IPS DF 6.9 (cell line): ENCODE data around the gene HYAL3.
"Not testable (repeated sequence)": the region's sequence is repeated elsewhere in the genome, so short reads cannot be mapped to it uniquely, and the experiment has no call there.

Experiments used
- DNase-seq: peaks from one replicate; pipeline ENCODE4 v3.0.0-alpha.2; 2013; ENCODE audit warnings: low read depth, low spot score
- H3K27ac ChIP-seq: one replicate; pipeline ENCODE4 v1.5.1; 2013; ENCODE audit warnings: low read length, control low read depth
- H3K27me3 ChIP-seq: 2 replicates; pipeline ENCODE4 v1.6.1; 2013; ENCODE audit warnings: mild to moderate bottlenecking, low read length; ENCODE audit not compliant: control insufficient read depth, insufficient read depth
- H3K36me3 ChIP-seq: 2 replicates; pipeline ENCODE4 v1.6.1; 2013; ENCODE audit warnings: low read length; ENCODE audit not compliant: control insufficient read depth, insufficient read depth
- H3K4me1 ChIP-seq: 2 replicates; pipeline ENCODE4 v1.6.1; 2013; ENCODE audit warnings: low read length; ENCODE audit not compliant: control insufficient read depth, insufficient read depth
- H3K4me3 ChIP-seq: 2 replicates; pipeline ENCODE4 v1.5.1; 2013; ENCODE audit warnings: mild to moderate bottlenecking, low read length
- H3K9me3 ChIP-seq: 2 replicates; pipeline ENCODE4 v1.6.1; 2013; ENCODE audit warnings: low read length, inconsistent platforms; ENCODE audit not compliant: control insufficient read depth, insufficient read depth
- WGBS: extraction: QIAGEN DNeasy Blood & Tissue Kit; methylation state at CpG from one replicate; pipeline ENCODE4 v1.1.7; 2013; ENCODE audit warnings: mixed read lengths, missing lambda C conversion rate; ENCODE audit not compliant: insufficient read length, insufficient coverage; 5-methylcytosine and 5-hydroxymethylcytosine counted together

HYAL3 gene

GRCh38 chr3:50275141-50275995 is 23.8 kb downstream of the HYAL3 start:
- Histone ChIP-seq H3K27me3 (peaks cover 12% of the 10 kb centered on the region; the same call in 1 of the 2 replicates), H3K4me1 (peaks cover 9% of the 10 kb centered on the region), H3K9me3 (no peaks in the 10 kb centered on the region), H3K27ac (no peak overlapping the region), H3K4me3 (peak overlapping the region; percentile 50; the same call in 1 of the 2 replicates), H3K36me3 (no peaks in the 10 kb centered on the region)
- WGBS = no CpG with 5 or more reads among the region's 65 CpGs
- DNase-seq = no peak

DNA sequence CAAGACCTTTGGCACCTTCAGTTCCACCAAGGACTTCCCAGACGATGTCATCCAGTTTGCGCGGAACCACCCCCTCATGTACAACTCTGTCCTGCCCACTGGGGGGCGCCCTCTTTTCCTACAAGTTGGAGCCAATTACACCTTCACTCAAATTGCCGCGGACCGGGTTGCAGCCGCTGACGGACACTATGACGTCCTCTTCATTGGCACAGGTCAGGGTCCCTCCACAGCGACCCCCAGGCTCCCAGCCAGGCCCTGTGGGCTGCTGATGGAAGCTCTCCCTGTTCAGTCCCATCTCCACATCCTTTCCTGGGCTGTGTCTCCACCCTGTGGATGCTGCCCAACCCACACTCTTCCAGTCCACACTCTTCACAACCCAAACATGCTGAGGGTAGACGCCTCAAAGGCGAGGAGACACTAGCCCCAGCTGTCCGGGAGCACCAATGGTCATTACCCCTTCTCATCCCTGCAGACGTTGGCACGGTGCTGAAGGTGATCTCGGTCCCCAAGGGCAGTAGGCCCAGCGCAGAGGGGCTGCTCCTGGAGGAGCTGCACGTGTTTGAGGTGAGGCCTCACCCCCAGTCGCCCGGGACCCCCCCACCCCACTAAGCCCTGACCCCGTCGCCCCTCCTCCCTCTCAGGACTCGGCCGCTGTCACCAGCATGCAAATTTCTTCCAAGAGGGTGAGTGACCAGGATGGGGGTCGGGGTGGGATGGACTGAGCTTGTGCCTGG is 24.7 kb downstream of the HYAL3 start:
- Histone ChIP-seq H3K4me1 (peaks cover 9% of the 10 kb centered on the region), H3K36me3 (no peaks in the 10 kb centered on the region), H3K27me3 (peaks cover 12% of the 10 kb centered on the region; the same call in 1 of the 2 replicates), H3K4me3 (no peak overlapping the region), H3K9me3 (no peaks in the 10 kb centered on the region), H3K27ac (no peak overlapping the region)
- no peak for DNase-seq
- WGBS = no CpG with 5 or more reads among the region's 26 CpGs

DNA sequence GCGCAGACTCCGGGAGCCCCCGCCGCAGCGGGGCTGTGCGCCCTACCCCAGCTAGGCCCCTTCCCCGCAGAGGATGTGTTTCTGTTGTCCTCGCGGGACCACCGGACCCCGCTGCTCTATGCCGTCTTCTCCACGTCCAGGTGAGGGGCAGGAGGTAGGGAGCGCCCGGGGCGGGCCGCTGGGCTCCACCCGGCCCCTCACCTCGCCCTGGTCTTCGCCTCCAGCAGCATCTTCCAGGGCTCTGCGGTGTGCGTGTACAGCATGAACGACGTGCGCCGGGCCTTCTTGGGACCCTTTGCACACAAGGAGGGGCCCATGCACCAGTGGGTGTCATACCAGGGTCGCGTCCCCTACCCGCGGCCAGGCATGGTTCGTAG is 25.5 kb downstream of the HYAL3 start:
- no peak overlapping the region for H3K4me3 ChIP-seq
- DNase-seq = no peak
- H3K27me3 ChIP-seq = peaks cover 12% of the 10 kb centered on the region; the same call in 1 of the 2 replicates
- H3K36me3 ChIP-seq = no peaks in the 10 kb centered on the region
- H3K4me1 ChIP-seq = peaks cover 16% of the 10 kb centered on the region
- H3K9me3 ChIP-seq = no peaks in the 10 kb centered on the region
- WGBS = no CpG with 5 or more reads among the region's 31 CpGs
- H3K27ac ChIP-seq = no peak overlapping the region

GRCh38 chr3:50272911-50273688 is 26.1 kb downstream of the HYAL3 start:
- DNase-seq = no peak
- H3K36me3 ChIP-seq = no peaks in the 10 kb centered on the region
- H3K4me1 ChIP-seq = peaks cover 21% of the 10 kb centered on the region
- H3K27me3 ChIP-seq = peaks cover 12% of the 10 kb centered on the region; the same call in 1 of the 2 replicates
- H3K9me3 ChIP-seq = no peaks in the 10 kb centered on the region
- peak overlapping the region; percentile 8; the same call in 1 of the 2 replicates for H3K4me3 ChIP-seq
- no peak overlapping the region for H3K27ac ChIP-seq
- no CpG with 5 or more reads among the region's 61 CpGs for WGBS

DNA sequence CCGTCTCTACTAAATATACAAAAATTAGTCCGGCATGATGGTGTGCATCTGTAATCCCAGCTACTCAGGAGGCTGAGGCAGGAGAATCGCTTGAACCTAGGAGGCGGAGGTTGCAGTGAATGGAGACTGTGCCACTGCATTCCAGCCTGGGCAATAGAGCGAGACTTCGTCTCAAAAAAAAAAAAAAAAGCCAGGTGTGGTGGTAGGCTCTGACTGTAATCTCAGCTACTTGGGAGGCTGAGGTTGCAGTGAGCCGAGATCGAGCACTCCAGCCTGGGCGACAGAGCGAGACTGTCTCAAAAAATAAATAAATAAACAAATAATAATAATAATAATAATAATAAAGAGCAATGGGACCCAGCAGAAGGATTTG is 26.7 kb downstream of the HYAL3 start:
- H3K4me3 ChIP-seq, H3K36me3 ChIP-seq, H3K9me3 ChIP-seq, H3K27ac ChIP-seq, DNase-seq: not testable (repeated sequence)
- WGBS = no CpG with 5 or more reads among the region's 10 CpGs
- peaks cover 26% of the 10 kb centered on the region for H3K4me1 ChIP-seq
- H3K27me3 ChIP-seq = peaks cover 12% of the 10 kb centered on the region; the same call in 1 of the 2 replicates

GRCh38 chr3:50271314-50271936 is 27.8 kb downstream of the HYAL3 start:
- Histone ChIP-seq H3K4me1 (peaks cover 26% of the 10 kb centered on the region), H3K9me3 (no peaks in the 10 kb centered on the region), H3K27ac (no peak overlapping the region), H3K4me3 (no peak overlapping the region), H3K36me3 (no peaks in the 10 kb centered on the region), H3K27me3 (peaks cover 12% of the 10 kb centered on the region; the same call in 1 of the 2 replicates)
- DNase-seq = no peak
- WGBS = no CpG with 5 or more reads among the region's 10 CpGs

- DNase-seq = no peak
- Histone ChIP-seq H3K4me3 (no peak overlapping the region), H3K36me3 (no peaks in the 10 kb centered on the region), H3K27me3 (peaks cover 12% of the 10 kb centered on the region; the same call in 1 of the 2 replicates), H3K27ac (no peak overlapping the region), H3K9me3 (no peaks in the 10 kb centered on the region), H3K4me1 (peaks cover 25% of the 10 kb centered on the region)
- no CpG with 5 or more reads among the region's 19 CpGs for WGBS
Measured at GRCh38 chr3:50270422-50271224, 28.6 kb downstream of the HYAL3 start.

- no peak for DNase-seq
- H3K27me3 ChIP-seq = peaks cover 11% of the 10 kb centered on the region; the same call in 1 of the 2 replicates
- no peak overlapping the region for H3K27ac ChIP-seq
- H3K36me3 ChIP-seq = no peaks in the 10 kb centered on the region
- WGBS = no CpG with 5 or more reads among the region's 8 CpGs
- no peaks in the 10 kb centered on the region for H3K9me3 ChIP-seq
- no peak overlapping the region for H3K4me3 ChIP-seq
- H3K4me1 ChIP-seq = peaks cover 25% of the 10 kb centered on the region
Measured at GRCh38 chr3:50269977-50270413, 29.2 kb downstream of the HYAL3 start.

DNA sequence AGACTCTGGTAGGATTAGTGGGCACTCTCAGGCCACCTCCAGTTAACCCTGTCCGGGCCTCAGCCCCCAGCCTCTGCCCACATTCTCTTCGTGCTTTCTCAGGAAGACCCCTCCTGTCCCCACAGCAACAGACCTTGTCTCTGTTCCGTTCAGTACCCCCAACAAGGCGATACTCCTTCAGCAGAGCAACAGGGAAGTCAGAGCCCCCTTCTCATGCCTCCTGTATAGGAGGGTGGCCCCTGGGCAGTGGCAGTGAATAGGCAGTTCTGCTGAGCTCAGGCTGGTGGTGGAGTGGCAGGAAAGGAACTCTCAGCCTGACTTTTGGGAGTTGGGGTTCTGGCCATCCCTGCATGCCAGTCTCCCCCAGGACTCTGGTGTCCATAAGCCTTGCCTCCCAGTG is 29.7 kb downstream of the HYAL3 start:
- WGBS = no CpG with 5 or more reads among the region's 4 CpGs
- H3K27me3 ChIP-seq = peaks cover 7% of the 10 kb centered on the region; the same call in 1 of the 2 replicates
- no peak for DNase-seq
- H3K36me3 ChIP-seq = no peaks in the 10 kb centered on the region
- H3K27ac ChIP-seq = no peak overlapping the region
- H3K4me3 ChIP-seq = no peak overlapping the region
- no peaks in the 10 kb centered on the region for H3K9me3 ChIP-seq
- peaks cover 22% of the 10 kb centered on the region for H3K4me1 ChIP-seq
